SU-DHL-6 (cell line): Measurements from ENCODE around the gene KLK5.

Experiments used
- H2AFZ ChIP-seq: fragments of 200-600 bp; sonication (generic); 2 replicates; pipeline ENCODE4 v1.6.1; 2014; ENCODE audit warnings: low read depth, mild to moderate bottlenecking, moderate library complexity, mixed read lengths, antibody characterized with exemption, low read length; ENCODE audit not compliant: severe bottlenecking
- H3F3A ChIP-seq: fragments of 200-600 bp; shearing (Covaris generic); 2 replicates; pipeline ENCODE4 v1.6.0; 2016; ENCODE audit warnings: antibody characterized with exemption, mild to moderate bottlenecking; ENCODE audit not compliant: insufficient read depth
- H3K27ac ChIP-seq: fragments of 200-600 bp; sonication (generic); 2 replicates; pipeline ENCODE4 v1.5.1; 2016; ENCODE audit warnings: low read depth, mild to moderate bottlenecking, low read length, moderate library complexity, mixed read lengths
- H3K27me3 ChIP-seq: fragments of 200-600 bp; sonication (generic), shearing (Covaris generic); 2 replicates; pipeline ENCODE4 v1.6.0; 2014; ENCODE audit warnings: mild to moderate bottlenecking, low read length
- H3K36me3 ChIP-seq: fragments of 200-600 bp; sonication (generic); 2 replicates; pipeline ENCODE4 v1.6.1; 2014; ENCODE audit warnings: mild to moderate bottlenecking, low read length, mixed read lengths
- H3K4me2 ChIP-seq: fragments of 300-600, 200-600 bp; shearing (Covaris generic), sonication (generic); 2 replicates; pipeline ENCODE4 v1.6.0; 2014; ENCODE audit warnings: low read length, low read depth, mild to moderate bottlenecking; ENCODE audit not compliant: poor library complexity, severe bottlenecking
- H3K4me3 ChIP-seq: fragments of 200-600 bp; sonication (generic); 2 replicates; pipeline ENCODE4 v1.5.1; 2014; ENCODE audit warnings: antibody characterized with exemption, low read length, mild to moderate bottlenecking, mixed read lengths; ENCODE audit not compliant: insufficient read depth, poor library complexity, severe bottlenecking
- H3K79me2 ChIP-seq: fragments of 200-600 bp; sonication (generic); 2 replicates; pipeline ENCODE4 v1.6.1; 2014; ENCODE audit warnings: mild to moderate bottlenecking, low read length, moderate library complexity; ENCODE audit not compliant: insufficient read depth
- H3K9ac ChIP-seq: fragments of 200-600 bp; sonication (generic); 2 replicates; pipeline ENCODE4 v1.7.0; 2014; ENCODE audit warnings: mild to moderate bottlenecking, low read length
- H3K9me2 ChIP-seq: fragments of 200-600 bp; sonication (generic); replicated peaks from 2 replicates; pipeline ENCODE4 v1.6.1; 2014; ENCODE audit warnings: low read length; ENCODE audit not compliant: insufficient read depth
- H3K9me3 ChIP-seq: fragments of 200-600 bp; sonication (generic); 2 replicates; pipeline ENCODE4 v1.6.1; 2014; ENCODE audit warnings: low read length, mixed read lengths; ENCODE audit not compliant: insufficient read depth
- H4K20me1 ChIP-seq: fragments of 200-600 bp; sonication (generic); 2 replicates; pipeline ENCODE4 v1.6.1; 2014; ENCODE audit warnings: low read depth, mild to moderate bottlenecking, antibody characterized with exemption, low read length, moderate library complexity, mixed read lengths
- CTCF ChIP-seq: fragments of 200-600 bp; sonication (generic); IDR thresholded peaks from one replicate; pipeline ENCODE4 v1.5.1; 2017; ENCODE audit warnings: antibody characterized with exemption, mild to moderate bottlenecking, low read length, moderate library complexity; ENCODE audit not compliant: insufficient read depth, poor library complexity, severe bottlenecking
- EZH2phosphoT487 ChIP-seq: fragments of 200-600 bp; sonication (generic), shearing (Covaris generic); conservative IDR thresholded peaks from 2 replicates; pipeline ENCODE4 v1.6.1; 2018; ENCODE audit warnings: mild to moderate bottlenecking, antibody characterized with exemption, low read length, moderate library complexity, mixed read lengths

KLK5 gene

GRCh38 chr19:50924586-50924985, 28.3 kb downstream of the KLK5 start:
- Histone ChIP-seq H3K27ac (no peak overlapping the region), H3K79me2 (no peaks in the 10 kb centered on the region), H4K20me1 (no peaks in the 10 kb centered on the region), H2AFZ (no peak overlapping the region), H3K27me3 (no peaks in the 10 kb centered on the region), H3K36me3 (no peaks in the 10 kb centered on the region), H3K9me3 (no peaks in the 10 kb centered on the region), H3K9me2 (no peaks in the 10 kb centered on the region), H3F3A (no peaks in the 10 kb centered on the region), H3K4me2 (no peak overlapping the region), H3K9ac (no peak overlapping the region), H3K4me3 (no peak overlapping the region)
- TF ChIP-seq EZH2phosphoT487 (no peak), CTCF (no peak)

GRCh38 chr19:50922317-50922853, 30.5 kb downstream of the KLK5 start:
- no peaks in the 10 kb centered on the region for H3K79me2 ChIP-seq
- H3K4me3 ChIP-seq = no peak overlapping the region
- H3K36me3 ChIP-seq = no peaks in the 10 kb centered on the region
- H3K9ac ChIP-seq = no peak overlapping the region
- H3K27ac ChIP-seq = no peak overlapping the region
- H4K20me1 ChIP-seq = no peaks in the 10 kb centered on the region
- no peaks in the 10 kb centered on the region for H3K9me3 ChIP-seq
- H3K9me2 ChIP-seq = no peaks in the 10 kb centered on the region
- no peaks in the 10 kb centered on the region for H3K27me3 ChIP-seq
- no peak overlapping the region for H2AFZ ChIP-seq
- H3F3A ChIP-seq = no peaks in the 10 kb centered on the region
- no peak overlapping the region for H3K4me2 ChIP-seq
- TF ChIP-seq EZH2phosphoT487 (no peak), CTCF (peak; percentile 75)

GRCh38 chr19:50921426-50922316, 31.2 kb downstream of the KLK5 start:
- TF ChIP-seq EZH2phosphoT487 (no peak), CTCF (no peak)

More at GRCh38 chr19:50921426-50922316, 31.2 kb downstream of the KLK5 start:
- Histone ChIP-seq H3K9ac (no peak overlapping the region), H2AFZ (no peak overlapping the region), H3K27me3 (no peaks in the 10 kb centered on the region), H4K20me1 (no peaks in the 10 kb centered on the region), H3K9me3 (no peaks in the 10 kb centered on the region), H3K79me2 (no peaks in the 10 kb centered on the region), H3K4me3 (no peak overlapping the region), H3K9me2 (no peaks in the 10 kb centered on the region), H3K4me2 (no peak overlapping the region), H3K27ac (no peak overlapping the region), H3K36me3 (no peaks in the 10 kb centered on the region), H3F3A (no peaks in the 10 kb centered on the region)
